Endothelial cell of umbilical vein (primary cell): ENCODE data around the gene CCDC138. TPM values are rescaled to one million over a fixed set of nuclear protein-coding genes. Genes with fewer than 3 reads are reported as not detected.

ENCODE experiments used
- BruUV-seq: library from RNA; stranded (reverse); fragments of 400-500 nt; replicated peaks from 2 replicates; lab custom pipeline; 2021; lab: Mats Ljungman, UMichigan
- CTCF ChIA-PET: fragments of 300-600, 350-600 bp; sonication (Branson Sonifier 250); formaldehyde crosslinking; loops from one replicate; lab custom pipeline; 2021; ENCODE audit warnings: antibody characterized with exemption, inconsistent platforms; lab: Charles Lee
- POLR2A ChIA-PET: fragments of 300-600, 350-600 bp; sonication (Branson Sonifier 250); formaldehyde crosslinking; loops from one replicate; lab custom pipeline; 2021; ENCODE audit warnings: antibody characterized with exemption, inconsistent platforms; lab: Charles Lee
- DNase-seq: peaks from one replicate; pipeline ENCODE4 v3.0.0-alpha.2; 2011; ENCODE audit warnings: low read depth, low spot score
- FAIRE-seq: peaks from 2 replicates; lab custom pipeline; 2011; peaks lifted over from hg19 to GRCh38; lab: Jason Lieb, UNC
- H2AFZ ChIP-seq: 2 replicates; pipeline ENCODE4 v1.6.0; 2012; ENCODE audit warnings: low read depth, low read length, control low read depth, inconsistent platforms
- H3K27ac ChIP-seq: 2 replicates; pipeline ENCODE4 v1.5.1; 2011; ENCODE audit warnings: low read depth, mild to moderate bottlenecking, control low read depth, low read length, moderate library complexity; ENCODE audit not compliant: insufficient read depth
- H3K27me3 ChIP-seq, 2 experiments: 2 replicates each; pipeline versions ENCODE4 v1.6.0 to v1.6.1; 2011; ENCODE audit warnings: low read length in 2 of 2, mixed read lengths in 1 of 2; ENCODE audit not compliant: control insufficient read depth in 2 of 2, insufficient read depth in 2 of 2
- H3K36me3 ChIP-seq, 2 experiments: 2 replicates in 1 of 2; 3 replicates in 1 of 2; pipeline ENCODE4 v1.5.1; 2011; ENCODE audit warnings: low read length in 2 of 2, mild to moderate bottlenecking in 1 of 2, moderate library complexity in 1 of 2; ENCODE audit not compliant: control insufficient read depth in 2 of 2, insufficient read depth in 2 of 2; ENCODE audit errors: extremely low read depth in 1 of 2
- H3K4me1 ChIP-seq: 3 replicates; pipeline ENCODE4 v1.5.1; 2011; ENCODE audit warnings: mild to moderate bottlenecking, low read length; ENCODE audit not compliant: control insufficient read depth, insufficient read depth; ENCODE audit errors: extremely low read depth
- H3K4me2 ChIP-seq: 2 replicates; pipeline ENCODE4 v1.6.1; 2011; ENCODE audit warnings: low read length, control low read depth, mixed read lengths; ENCODE audit not compliant: insufficient read depth
- H3K4me3 ChIP-seq, 3 experiments: fragments of 200-600 bp in 1 of 3; sonication (generic), shearing (Covaris generic) in 1 of 3; replicated peaks in 1 of 3; 2 replicates each; pipeline ENCODE4 v1.5.1; 2011 to 2016; ENCODE audit warnings: control low read depth in 3 of 3, low read length in 3 of 3, mild to moderate bottlenecking in 2 of 3, inconsistent platforms in 1 of 3, low read depth in 1 of 3, moderate library complexity in 1 of 3; ENCODE audit not compliant: insufficient read depth in 1 of 3
- H3K79me2 ChIP-seq: 2 replicates; pipeline ENCODE4 v1.6.0; 2012; ENCODE audit warnings: low read length, inconsistent platforms; ENCODE audit not compliant: control insufficient read depth, insufficient read depth
- H3K9ac ChIP-seq: replicated peaks from 2 replicates; pipeline ENCODE3; 2011; ENCODE audit warnings: low read length, control low read depth; ENCODE audit not compliant: insufficient read depth; ENCODE audit errors: extremely low read depth
- H3K9me1 ChIP-seq: replicated peaks from 3 replicates; pipeline ENCODE4 v1.6.0; 2011; ENCODE audit warnings: mild to moderate bottlenecking, low read length; ENCODE audit not compliant: control insufficient read depth, insufficient read depth; ENCODE audit errors: extremely low read depth
- H3K9me3 ChIP-seq: replicated peaks from 2 replicates; pipeline ENCODE4 v1.5.1; 2012; ENCODE audit warnings: low read length, inconsistent platforms; ENCODE audit not compliant: control insufficient read depth, insufficient read depth
- H4K20me1 ChIP-seq: replicated peaks from 2 replicates; pipeline ENCODE3; 2011; ENCODE audit warnings: mild to moderate bottlenecking, low read length; ENCODE audit not compliant: control insufficient read depth, insufficient read depth; ENCODE audit errors: extremely low read depth
- EZH2 ChIP-seq: IDR thresholded peaks from 2 replicates; pipeline ENCODE4 v1.6.1; 2012; ENCODE audit warnings: borderline replicate concordance, low read depth, mild to moderate bottlenecking, moderate library complexity, low read length, inconsistent platforms; ENCODE audit not compliant: severe bottlenecking
- FOS ChIP-seq: IDR thresholded peaks from 2 replicates; pipeline ENCODE4 v1.6.1; 2011; ENCODE audit warnings: mild to moderate bottlenecking, low read length, moderate library complexity, borderline replicate concordance; ENCODE audit not compliant: insufficient read depth
- GATA2 ChIP-seq: IDR thresholded peaks from 2 replicates; pipeline ENCODE4 v1.7.0; 2011; ENCODE audit warnings: low read depth, mild to moderate bottlenecking, moderate library complexity, mixed read lengths, low read length; ENCODE audit not compliant: insufficient read length, insufficient read depth
- JUN ChIP-seq: IDR thresholded peaks from 2 replicates; pipeline ENCODE4 v1.6.1; 2011; ENCODE audit warnings: borderline replicate concordance, low read depth; ENCODE audit not compliant: insufficient read length, insufficient read depth
- MAX ChIP-seq: IDR thresholded peaks from 2 replicates; pipeline ENCODE4 v1.6.1; 2011; ENCODE audit not compliant: insufficient read depth, insufficient read length
- MYC ChIP-seq: IDR thresholded peaks from one replicate; pipeline ENCODE4 v1.6.1; 2011; ENCODE audit warnings: mild to moderate bottlenecking, low read depth, low read length
- POLR2A ChIP-seq: IDR thresholded peaks from 2 replicates; pipeline ENCODE4 v1.6.1; 2012; ENCODE audit warnings: low read depth, mild to moderate bottlenecking, control low read depth, low read length
- POLR2AphosphoS5 ChIP-seq: IDR thresholded peaks from 2 replicates; pipeline ENCODE4 v1.6.1; 2012; ENCODE audit warnings: low read depth, mild to moderate bottlenecking, control low read depth, low read length, moderate library complexity; ENCODE audit not compliant: insufficient read depth
- dilution Hi-C: fragments of 300-500 bp; cut with MboI; formaldehyde crosslinking; loops from one replicate; pipeline ENCODE4 v1.15.0; 2019; ENCODE audit warnings: low sequenced_read_pairs; ENCODE audit not compliant: extremely low pct_ligation_motif_present
- intact Hi-C: fragments of 100-400 bp; cut with micrococcal nuclease; formaldehyde crosslinking; loops from one replicate; pipeline ENCODE4 v1.10.0; 2022
- polyA plus RNA-seq, 4 experiments: library from polyadenylated mRNA; depleted of rRNA in 3 of 4; stranded (reverse) in 3 of 4; unstranded in 1 of 4; fragments of >200 nt; gene quantifications; 2 replicates each; pipeline versions ENCODE4 v1.2.1 to v1.2.3, GENCODE V29; 2011 to 2012; ENCODE audit warnings: missing spikeins in 1 of 4
- total RNA-seq: library from RNA; stranded (reverse); gene quantifications from 2 replicates; pipeline ENCODE4 v1.2.3, GENCODE V29; 2021
- TF ChIP-seq, protein P1 (sequence below), 2 donors: IDR thresholded peaks; 1 replicate in 1 of 2; 2 replicates in 1 of 2; pipeline ENCODE4 v1.5.1; 2011; ENCODE audit warnings: low read length in 2 of 2, mild to moderate bottlenecking in 2 of 2, moderate library complexity in 2 of 2, control low read depth in 1 of 2, inconsistent platforms in 1 of 2, low read depth in 1 of 2; ENCODE audit not compliant: insufficient read depth in 1 of 2; ENCODE audit errors: extremely low read depth in 1 of 2

Gene CCDC138
- total and polyA plus RNA-seq, 2 donors (not counting 3 experiments of a cell fraction or from before 2014, with no cell fraction given): 1.5 to 10.8 TPM

- Histone ChIP-seq H3K27me3 (peaks cover 2 to 3% of the 10 kb centered on the region in 2 experiments), H3K27ac (no peak overlapping the region), H3K4me2 (no peak overlapping the region), H3K4me1 (no peaks in the 10 kb centered on the region), H2AFZ (no peak overlapping the region), H3K4me3 (no peak overlapping the region), H3K9me3 (no peaks in the 10 kb centered on the region), H3K79me2 (no peaks in the 10 kb centered on the region), H3K9me1 (no peaks in the 10 kb centered on the region), H3K36me3 (no peaks in the 10 kb centered on the region), H3K9ac (no peak overlapping the region), H4K20me1 (no peaks in the 10 kb centered on the region)
- ChIA-PET CTCF (interaction anchor here (1.1 to 1.3 kb wide), 3 partner anchors 9 to 98 kb away, joined by 3 read pairs; no protein-coding TSS in a partner anchor), POLR2A (no interaction called here)
- FAIRE-seq: no peak
- DNase-seq: no peak
- dilution Hi-C loops: no loop called here
- TF ChIP-seq MYC (no peak), POLR2A (no peak), FOS (no peak), JUN (no peak), MAX (no peak), POLR2AphosphoS5 (no peak), EZH2 (no peak), GATA2 (no peak)
- TF ChIP-seq, protein P1, sequence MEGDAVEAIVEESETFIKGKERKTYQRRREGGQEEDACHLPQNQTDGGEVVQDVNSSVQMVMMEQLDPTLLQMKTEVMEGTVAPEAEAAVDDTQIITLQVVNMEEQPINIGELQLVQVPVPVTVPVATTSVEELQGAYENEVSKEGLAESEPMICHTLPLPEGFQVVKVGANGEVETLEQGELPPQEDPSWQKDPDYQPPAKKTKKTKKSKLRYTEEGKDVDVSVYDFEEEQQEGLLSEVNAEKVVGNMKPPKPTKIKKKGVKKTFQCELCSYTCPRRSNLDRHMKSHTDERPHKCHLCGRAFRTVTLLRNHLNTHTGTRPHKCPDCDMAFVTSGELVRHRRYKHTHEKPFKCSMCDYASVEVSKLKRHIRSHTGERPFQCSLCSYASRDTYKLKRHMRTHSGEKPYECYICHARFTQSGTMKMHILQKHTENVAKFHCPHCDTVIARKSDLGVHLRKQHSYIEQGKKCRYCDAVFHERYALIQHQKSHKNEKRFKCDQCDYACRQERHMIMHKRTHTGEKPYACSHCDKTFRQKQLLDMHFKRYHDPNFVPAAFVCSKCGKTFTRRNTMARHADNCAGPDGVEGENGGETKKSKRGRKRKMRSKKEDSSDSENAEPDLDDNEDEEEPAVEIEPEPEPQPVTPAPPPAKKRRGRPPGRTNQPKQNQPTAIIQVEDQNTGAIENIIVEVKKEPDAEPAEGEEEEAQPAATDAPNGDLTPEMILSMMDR (IDR thresholded peaks at IDR 0.05; ENCODE audit: extremely low read depth in 1 of 2, insufficient read depth in 1 of 2, low read depth in 1 of 2, low read length in 2 of 2): no peak
- intact Hi-C loops: no loop called here
- BruUV-seq: no TSS peak
Measured at GRCh38 chr2:108898315-108899082, 111.9 kb downstream of the CCDC138 start.
